ENCODE measurements around the gene GNLY.
A peak's percentile ranks its signal among the peaks of the same experiment; 100 is the strongest.
"Not testable (repeated sequence)": the region's sequence is repeated elsewhere in the genome, so short reads cannot be mapped to it uniquely, and the experiment has no call there.

The GNLY gene

GRCh38 chr2:85694052-85695025, at the start of gene GNLY:
Gene GNLY (plus strand): TSS chr2:85694358. CDS start chr2:85694419, 61 bp downstream.
- no peak for DNase-seq

- no peak for DNase-seq
Measured at GRCh38 chr2:85644909-85645308, 49.2 kb upstream of the GNLY start.

GRCh38 chr2:85646166-85646565, 48.0 kb upstream of the GNLY start:
- DNase-seq = peak; percentile 61

- no peak for DNase-seq
Measured at GRCh38 chr2:85647823-85648526, 46.2 kb upstream of the GNLY start.

GRCh38 chr2:85648619-85649018, 45.5 kb upstream of the GNLY start:
- DNase-seq = peak; percentile 79

- no peak for DNase-seq
Measured at GRCh38 chr2:85649201-85650190, 44.7 kb upstream of the GNLY start.

- DNase-seq = no peak
Measured at GRCh38 chr2:85650456-85650855, 43.7 kb upstream of the GNLY start.

- no peak for DNase-seq
Measured at GRCh38 chr2:85651097-85651496, 43.1 kb upstream of the GNLY start.

GRCh38 chr2:85652056-85652455, 42.1 kb upstream of the GNLY start:
- no peak for DNase-seq

- peak; percentile 39 for DNase-seq
Measured at GRCh38 chr2:85653996-85654395, 40.2 kb upstream of the GNLY start.

- DNase-seq = no peak
Measured at GRCh38 chr2:85655961-85656417, 38.2 kb upstream of the GNLY start.

- no peak for DNase-seq
Measured at GRCh38 chr2:85656468-85656867, 37.7 kb upstream of the GNLY start.

GRCh38 chr2:85657399-85657798, 36.8 kb upstream of the GNLY start:
- not testable (repeated sequence) for DNase-seq

GRCh38 chr2:85659324-85659981, 34.7 kb upstream of the GNLY start:
- DNase-seq = no peak

- DNase-seq = not testable (repeated sequence)
Measured at GRCh38 chr2:85660301-85660700, 33.9 kb upstream of the GNLY start.

GRCh38 chr2:85660725-85661124, 33.4 kb upstream of the GNLY start:
- DNase-seq = no peak

- peak; percentile 24 for DNase-seq
Measured at GRCh38 chr2:85661139-85661858, 32.9 kb upstream of the GNLY start.

GRCh38 chr2:85662899-85663593, 31.1 kb upstream of the GNLY start:
- DNase-seq = peak; percentile 35

GRCh38 chr2:85663594-85664565, 30.3 kb upstream of the GNLY start:
- DNase-seq = no peak
